Stimulated activated CD4-positive, alpha-beta T cell treated with anti-CD3 and anti-CD28 coated beads, Interleukin-4, amount 100 ng/mL, for 48 hours (primary cell): ENCODE measurements around the gene FEN1.

Experiments used
- DNase-seq, 2 donors: peaks; one replicate each; pipeline ENCODE4 v3.0.0-alpha.2; 2020; ENCODE audit warnings: low read depth in 2 of 2

Gene FEN1

GRCh38 chr11:61817471-61818202, 24.9 kb downstream of the FEN1 start:
- no peak for DNase-seq

GRCh38 chr11:61820174-61820573, 27.5 kb downstream of the FEN1 start:
- no peak for DNase-seq

- DNase-seq: no peak
Observed at GRCh38 chr11:61826930-61827570, 34.3 kb downstream of the FEN1 start.

- peak; percentile 62 to 64 for DNase-seq
Observed at GRCh38 chr11:61827571-61828378, 35.1 kb downstream of the FEN1 start, which contains the start of gene FADS2. FADS2 (plus strand) TSS chr11:61828300; CDS start chr11:61828391, 91 bp downstream.

- DNase-seq: no peak
Observed at GRCh38 chr11:61828379-61828628, 35.6 kb downstream of the FEN1 start.

- peak in 1 of 2 donors; percentile 29 for DNase-seq
Observed at GRCh38 chr11:61828629-61829407, 36.1 kb downstream of the FEN1 start.

- DNase-seq: no peak
Observed at GRCh38 chr11:61829806-61830205, 37.1 kb downstream of the FEN1 start.

- DNase-seq: no peak
Observed at GRCh38 chr11:61830237-61831105, 37.8 kb downstream of the FEN1 start.

DNA sequence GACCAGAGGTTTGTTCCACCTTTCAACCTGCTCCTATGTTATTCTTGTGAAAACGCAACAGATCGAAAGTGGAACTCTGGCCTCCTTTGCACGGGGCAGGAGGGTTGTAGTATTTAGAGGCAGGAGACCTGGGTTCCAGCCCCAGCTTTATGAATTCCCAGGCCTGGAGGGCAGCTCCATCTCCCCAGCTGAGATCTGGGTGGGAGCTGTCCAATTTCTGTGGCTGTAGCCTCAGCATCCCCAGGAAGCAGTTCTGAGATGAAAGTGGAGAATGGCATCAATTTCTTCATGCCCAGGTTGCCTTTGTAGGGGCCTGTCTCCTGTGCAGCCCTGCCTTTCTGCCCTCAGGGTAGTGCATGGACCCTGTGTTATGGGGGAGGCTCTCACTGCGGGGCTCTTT, 39.5 kb downstream of the FEN1 start:
- DNase-seq: no peak

GRCh38 chr11:61832754-61833153, 40.0 kb downstream of the FEN1 start:
- no peak for DNase-seq

- DNase-seq: no peak
Observed at GRCh38 chr11:61833471-61833870, 40.8 kb downstream of the FEN1 start.

DNA sequence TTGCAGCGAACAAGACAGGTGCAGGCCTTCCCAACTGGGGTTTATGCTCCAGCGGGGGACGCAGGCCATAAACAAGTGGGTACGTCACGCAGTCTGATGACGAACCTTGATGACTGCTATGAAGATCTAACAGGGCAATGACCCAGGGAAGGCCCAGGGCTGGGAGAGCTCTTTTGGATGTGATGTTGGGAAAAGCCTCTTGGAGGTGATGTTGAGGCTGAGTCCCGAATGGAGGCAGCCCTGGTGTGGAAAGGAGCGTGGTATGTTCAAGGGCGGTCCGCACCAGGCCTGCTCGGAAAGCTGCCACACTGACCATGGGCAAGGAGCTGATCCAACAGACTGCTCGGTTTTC, 41.2 kb downstream of the FEN1 start:
- DNase-seq: no peak

DNA sequence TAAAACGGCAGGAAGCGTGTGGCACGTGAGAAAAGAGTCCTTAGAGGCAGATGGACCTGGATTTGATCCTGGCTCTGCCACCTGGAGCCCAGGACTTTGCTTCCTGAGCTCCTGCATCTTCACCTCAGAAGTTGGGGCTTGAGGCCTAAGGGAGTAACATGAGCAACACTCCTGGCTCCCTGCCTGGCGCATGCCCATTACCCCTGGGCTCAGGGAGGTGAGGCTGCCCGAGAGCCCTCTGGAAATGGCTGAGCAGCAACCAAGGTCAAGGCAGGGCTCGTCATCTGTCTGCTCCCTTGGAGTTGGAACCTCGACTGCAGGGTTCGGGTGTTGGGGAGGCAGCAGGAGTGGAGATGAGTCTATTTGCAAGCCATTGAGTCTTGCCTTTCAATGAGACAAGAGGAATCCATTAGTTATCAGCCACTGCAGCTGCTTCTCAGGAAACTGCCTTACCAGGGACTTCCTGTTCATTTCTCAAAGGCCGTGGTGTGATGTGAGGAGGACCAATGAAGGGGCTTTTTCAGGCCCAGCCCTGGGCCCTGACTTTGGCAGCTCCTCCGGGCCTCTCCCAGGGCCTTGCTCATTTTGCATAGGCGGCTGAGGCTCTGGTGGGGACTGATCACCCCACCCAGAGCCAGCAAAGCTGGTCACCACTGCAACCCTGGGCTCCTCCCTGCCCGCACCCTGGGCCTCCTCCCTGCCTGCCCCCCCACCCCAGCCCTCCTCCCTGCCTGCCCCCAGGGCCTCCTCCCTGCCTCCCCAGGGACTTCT, 41.8 kb downstream of the FEN1 start:
- DNase-seq: peak; percentile 12 to 31

DNA sequence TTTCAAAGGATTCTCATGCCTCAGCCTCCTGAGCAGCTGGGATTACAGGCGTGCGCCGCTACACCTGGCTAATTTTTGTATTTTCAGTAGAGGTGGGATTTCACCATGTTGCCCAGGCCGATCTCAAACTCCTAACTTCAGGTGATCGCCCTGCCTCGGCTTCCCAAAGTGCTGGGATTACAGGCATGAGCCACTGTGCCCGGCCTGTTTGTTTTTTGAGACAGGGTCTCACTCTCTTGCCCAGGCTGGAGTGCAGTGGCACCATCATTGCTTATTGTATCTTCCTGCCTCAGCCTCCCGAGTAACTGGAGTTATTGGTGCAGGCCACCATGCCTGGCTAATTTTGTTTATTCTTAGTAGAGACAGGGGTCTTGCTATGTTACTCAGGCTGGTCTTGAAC, 43.5 kb downstream of the FEN1 start:
- DNase-seq: no peak

- DNase-seq: no peak
Observed at GRCh38 chr11:61837411-61838005, 44.8 kb downstream of the FEN1 start.

DNA sequence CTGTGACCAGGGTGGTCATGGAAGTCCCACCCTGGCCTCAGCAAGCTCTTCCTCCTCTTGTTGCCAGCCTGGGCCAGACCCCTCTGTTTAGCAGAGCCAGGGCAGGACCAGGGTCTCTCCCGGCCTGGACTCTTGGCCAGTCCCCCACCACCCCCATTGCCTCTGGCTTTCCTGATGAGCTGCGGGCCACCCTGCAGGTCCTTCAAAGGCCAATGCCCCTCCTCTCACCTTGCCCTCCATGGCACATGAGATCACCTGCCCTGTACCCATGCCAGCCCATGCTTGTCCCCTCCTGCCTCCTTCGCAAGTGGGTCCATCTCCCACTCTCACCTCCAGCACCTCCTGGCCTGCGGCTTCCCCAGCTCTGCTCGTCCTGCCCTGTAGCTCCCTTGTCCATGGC, 45.8 kb downstream of the FEN1 start:
- no peak for DNase-seq

GRCh38 chr11:61838921-61839320, 46.2 kb downstream of the FEN1 start:
- DNase-seq: no peak

DNA sequence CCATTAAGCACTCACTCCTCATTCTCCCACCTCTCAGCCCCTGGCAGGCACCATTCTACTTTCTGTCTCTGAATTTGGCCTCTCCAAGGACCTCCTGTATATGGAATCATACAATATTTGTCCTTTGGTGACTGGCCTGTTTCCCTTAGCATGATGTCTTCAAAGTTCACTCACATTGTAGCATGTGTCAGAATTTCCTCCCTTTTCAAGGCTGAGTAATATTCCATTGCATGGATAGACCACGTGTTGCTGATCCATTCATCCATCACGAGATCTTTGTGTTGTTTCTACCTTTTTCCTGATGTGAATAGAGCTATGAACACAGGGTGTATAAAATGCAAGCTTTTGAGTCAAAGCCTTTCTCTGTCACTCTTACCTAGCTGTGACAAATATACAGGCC, 47.0 kb downstream of the FEN1 start:
- no peak for DNase-seq

DNA sequence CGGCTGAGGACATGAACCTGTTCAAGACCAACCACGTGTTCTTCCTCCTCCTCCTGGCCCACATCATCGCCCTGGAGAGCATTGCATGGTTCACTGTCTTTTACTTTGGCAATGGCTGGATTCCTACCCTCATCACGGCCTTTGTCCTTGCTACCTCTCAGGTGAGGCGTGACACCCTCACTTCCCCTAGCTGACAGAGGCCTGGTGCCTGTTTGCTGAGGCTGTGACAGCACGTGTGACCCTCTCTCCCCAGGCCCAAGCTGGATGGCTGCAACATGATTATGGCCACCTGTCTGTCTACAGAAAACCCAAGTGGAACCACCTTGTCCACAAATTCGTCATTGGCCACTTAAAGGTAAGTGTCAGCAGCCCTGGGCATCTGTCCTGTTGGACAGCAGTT, 47.7 kb downstream of the FEN1 start:
- no peak for DNase-seq
